ENCODE data around the gene BAG3. TPM values are rescaled to one million over a fixed set of nuclear protein-coding genes. Genes with fewer than 3 reads are reported as not detected.

BAG3 gene
- total RNA-seq, 1 experiment from 2014 or later, result 75.7 TPM

GRCh38 chr10:119625570-119626280, 25.5 kb upstream of the BAG3 start:
- H3K4me3 ChIP-seq, result no peak overlapping the region
- no peak overlapping the region for H2AFZ ChIP-seq
- no peaks in the 10 kb centered on the region for H3K4me1 ChIP-seq (replicated peaks; ENCODE audit: insufficient read depth)
- no peak for DNase-seq
- H3K9me2 ChIP-seq (ENCODE audit: insufficient read depth), result no peaks in the 10 kb centered on the region
- BruUV-seq (replicated peaks), result no TSS peak
- no peaks in the 10 kb centered on the region for H3K79me2 ChIP-seq (ENCODE audit: low read depth)
- no peak overlapping the region for H3K27ac ChIP-seq
- no peaks in the 10 kb centered on the region for H4K20me1 ChIP-seq (ENCODE audit: insufficient read depth)
- H3K4me2 ChIP-seq, result no peak overlapping the region
- no peak for TF ChIP-seq EZH2 (IDR thresholded peaks at IDR 0.05; ENCODE audit: low read depth)
- no peak for TF ChIP-seq CTCF (conservative IDR thresholded peaks at IDR 0.05)
- no peaks in the 10 kb centered on the region for H3K36me3 ChIP-seq (ENCODE audit: low read depth)
- POLR2A ChIA-PET (ENCODE audit: unreplicated experiment), result no interaction called here
- intact Hi-C loops (cut with micrococcal nuclease; ENCODE audit: unreplicated experiment), result no loop called here
- no peaks in the 10 kb centered on the region for H3K9me3 ChIP-seq (ENCODE audit: insufficient read depth, low read depth)
- CTCF ChIA-PET, result no interaction called here
- H3F3A ChIP-seq (ENCODE audit: insufficient read depth, low read depth), result no peaks in the 10 kb centered on the region
- H3K27me3 ChIP-seq (ENCODE audit: insufficient read depth, low read depth), result no peaks in the 10 kb centered on the region

GRCh38 chr10:119630300-119630699, 20.9 kb upstream of the BAG3 start:
- Histone ChIP-seq H3F3A (ENCODE audit: insufficient read depth, low read depth) (0 out of 2 replicates have a peak, but pooled peaks cover 6% of the 10 kb centered on the region), H3K79me2 (ENCODE audit: low read depth) (no peaks in the 10 kb centered on the region), H3K4me2 (no peak overlapping the region), H3K27ac (no peak overlapping the region), H3K27me3 (ENCODE audit: insufficient read depth, low read depth) (no peaks in the 10 kb centered on the region), H3K36me3 (ENCODE audit: low read depth) (no peaks in the 10 kb centered on the region), H3K9me2 (ENCODE audit: insufficient read depth) (no peaks in the 10 kb centered on the region), H3K4me3 (no peak overlapping the region), H3K9me3 (ENCODE audit: insufficient read depth, low read depth) (no peaks in the 10 kb centered on the region), H2AFZ (no peak overlapping the region), H3K4me1 (replicated peaks; ENCODE audit: insufficient read depth) (peaks cover 7% of the 10 kb centered on the region), H4K20me1 (ENCODE audit: insufficient read depth) (no peaks in the 10 kb centered on the region)
- CTCF ChIA-PET, result no interaction called here
- POLR2A ChIA-PET (ENCODE audit: unreplicated experiment), result no interaction called here
- TF ChIP-seq EZH2 (IDR thresholded peaks at IDR 0.05; ENCODE audit: low read depth) (no peak), CTCF (conservative IDR thresholded peaks at IDR 0.05) (no peak)
- DNase-seq, result no peak
- intact Hi-C loops (cut with micrococcal nuclease; ENCODE audit: unreplicated experiment), result no loop called here
- no TSS peak for BruUV-seq (replicated peaks)

GRCh38 chr10:119633538-119634218, 17.5 kb upstream of the BAG3 start:
- H3K4me1 ChIP-seq (replicated peaks; ENCODE audit: insufficient read depth), result peaks cover 7% of the 10 kb centered on the region
- no peaks in the 10 kb centered on the region for H3K9me2 ChIP-seq (ENCODE audit: insufficient read depth)
- no peak for DNase-seq
- no peak overlapping the region for H3K4me3 ChIP-seq
- no peaks in the 10 kb centered on the region for H4K20me1 ChIP-seq (ENCODE audit: insufficient read depth)
- CTCF ChIA-PET, result no interaction called here
- no peaks in the 10 kb centered on the region for H3K9me3 ChIP-seq (ENCODE audit: insufficient read depth, low read depth)
- POLR2A ChIA-PET (ENCODE audit: unreplicated experiment), result interaction anchor here (0.7 kb wide), 1 partner anchor 40 kb away, joined by 7 read pairs; no protein-coding TSS in a partner anchor
- H3K4me2 ChIP-seq, result peak overlapping the region; percentile 54
- H3K27ac ChIP-seq, result peak overlapping the region; percentile 76
- TF ChIP-seq EZH2 (IDR thresholded peaks at IDR 0.05; ENCODE audit: low read depth) (no peak), CTCF (conservative IDR thresholded peaks at IDR 0.05) (no peak)
- no TSS peak for BruUV-seq (replicated peaks)
- H2AFZ ChIP-seq, result 0 out of 2 replicates have a peak overlapping the region, but pooled peaks have one; percentile 74
- 0 out of 2 replicates have a peak, but pooled peaks cover 6% of the 10 kb centered on the region for H3F3A ChIP-seq (ENCODE audit: insufficient read depth, low read depth)
- intact Hi-C loops (cut with micrococcal nuclease; ENCODE audit: unreplicated experiment), result no loop called here
- H3K27me3 ChIP-seq (ENCODE audit: insufficient read depth, low read depth), result no peaks in the 10 kb centered on the region
- no peaks in the 10 kb centered on the region for H3K36me3 ChIP-seq (ENCODE audit: low read depth)
- H3K79me2 ChIP-seq (ENCODE audit: low read depth), result no peaks in the 10 kb centered on the region
